GM12864 (cell line): ENCODE results near the gene NFAM1.
A peak's percentile ranks its signal among the peaks of the same experiment; 100 is the strongest.

Experiments
- DNase-seq: peaks from one replicate; pipeline ENCODE4 v3.0.0-alpha.2; 2011; ENCODE audit warnings: low read depth
- H3K4me3 ChIP-seq: 2 replicates; pipeline ENCODE4 v1.5.1; 2011; ENCODE audit warnings: mild to moderate bottlenecking, low read depth, low read length, control low read depth
- CTCF ChIP-seq: IDR thresholded peaks from 2 replicates; pipeline ENCODE4 v1.5.1; 2011; ENCODE audit warnings: low read depth, mild to moderate bottlenecking, moderate library complexity, low read length, control low read depth, inconsistent platforms; ENCODE audit errors: missing control alignments

NFAM1 gene

GRCh38 chr22:42375982-42376381 is 56.2 kb downstream of the NFAM1 start:
- no peak overlapping the region for H3K4me3 ChIP-seq
- no peak for DNase-seq
- TF ChIP-seq CTCF = no peak

- no peak overlapping the region for H3K4me3 ChIP-seq
- no peak for DNase-seq
- no peak for TF ChIP-seq CTCF
These were observed 59.2 kb downstream of the NFAM1 start for GRCh38 chr22:42372976-42373375.

- DNase-seq = no peak
- no peak for TF ChIP-seq CTCF
- H3K4me3 ChIP-seq = no peak overlapping the region
These were observed 60.7 kb downstream of the NFAM1 start for GRCh38 chr22:42371501-42371900.

GRCh38 chr22:42371099-42371498 is 61.1 kb downstream of the NFAM1 start:
- no peak overlapping the region for H3K4me3 ChIP-seq
- no peak for DNase-seq
- TF ChIP-seq CTCF = no peak

GRCh38 chr22:42369250-42370041 is 62.8 kb downstream of the NFAM1 start:
- peak; percentile 84 for DNase-seq
- peak overlapping the region; percentile 75 for H3K4me3 ChIP-seq
- no peak for TF ChIP-seq CTCF

GRCh38 chr22:42368379-42369249 is 63.6 kb downstream of the NFAM1 start:
- H3K4me3 ChIP-seq = peak overlapping the region; percentile 50
- TF ChIP-seq CTCF = no peak
- DNase-seq = no peak
